GM19025 (cell line): ENCODE data around the gene CC2D1B.

ENCODE experiments used
- ATAC-seq: cut with Tn5 transposase; IDR thresholded peaks from one replicate; pipeline ENCODE4 v1.9.1; 2021; ENCODE audit warnings: mild to moderate bottlenecking, low read depth, moderate library complexity; ENCODE audit not compliant: unreplicated experiment

The CC2D1B gene

GRCh38 chr1:52360595-52360968 is 5.4 kb downstream of the CC2D1B start:
- ATAC-seq = no peak

GRCh38 chr1:52359676-52360594 is 6.1 kb downstream of the CC2D1B start:
- ATAC-seq = no peak

- no peak for ATAC-seq
Observed at GRCh38 chr1:52358851-52359497, 7.0 kb downstream of the CC2D1B start.

GRCh38 chr1:52357397-52357796 is 8.6 kb downstream of the CC2D1B start:
- ATAC-seq = no peak

- no peak for ATAC-seq
Observed at GRCh38 chr1:52356818-52357355, 9.1 kb downstream of the CC2D1B start.

GRCh38 chr1:52355847-52356505 is 10.0 kb downstream of the CC2D1B start:
- ATAC-seq = no peak

GRCh38 chr1:52355436-52355835 is 10.6 kb downstream of the CC2D1B start:
- no peak for ATAC-seq

- ATAC-seq = no peak
Observed at GRCh38 chr1:52352690-52353089, 13.3 kb downstream of the CC2D1B start.

- ATAC-seq = no peak
Observed at GRCh38 chr1:52348704-52349300, 17.2 kb downstream of the CC2D1B start.

GRCh38 chr1:52346653-52347052 is 19.4 kb downstream of the CC2D1B start:
- ATAC-seq = no peak

GRCh38 chr1:52345252-52345651 is 20.8 kb downstream of the CC2D1B start:
- no peak for ATAC-seq

- ATAC-seq = no peak
Observed at GRCh38 chr1:52343979-52344378, 22.0 kb downstream of the CC2D1B start.

- no peak for ATAC-seq
Observed at GRCh38 chr1:52341655-52342260, 24.2 kb downstream of the CC2D1B start.

- no peak for ATAC-seq
Observed at GRCh38 chr1:52337439-52337838, 28.6 kb downstream of the CC2D1B start.

GRCh38 chr1:52334906-52335528 is 31.0 kb downstream of the CC2D1B start:
- ATAC-seq = no peak

- ATAC-seq = no peak
Observed at GRCh38 chr1:52332411-52332810, 33.6 kb downstream of the CC2D1B start.

GRCh38 chr1:52328615-52329014 is 37.4 kb downstream of the CC2D1B start:
- ATAC-seq = no peak

- ATAC-seq = no peak
Observed at GRCh38 chr1:52325786-52326185, 40.2 kb downstream of the CC2D1B start.

GRCh38 chr1:52323731-52324130 is 42.3 kb downstream of the CC2D1B start:
- ATAC-seq = no peak

GRCh38 chr1:52321061-52321460 is 44.9 kb downstream of the CC2D1B start:
- no peak for ATAC-seq
